Measurements from ENCODE around the gene ZMAT5. TPM values are rescaled to one million over a fixed set of nuclear protein-coding genes. Genes with fewer than 3 reads are reported as not detected.

ZMAT5 gene
- total RNA-seq, 4 donors from 2014 or later = 22.1 to 29.3 (median 26.6) TPM

DNA sequence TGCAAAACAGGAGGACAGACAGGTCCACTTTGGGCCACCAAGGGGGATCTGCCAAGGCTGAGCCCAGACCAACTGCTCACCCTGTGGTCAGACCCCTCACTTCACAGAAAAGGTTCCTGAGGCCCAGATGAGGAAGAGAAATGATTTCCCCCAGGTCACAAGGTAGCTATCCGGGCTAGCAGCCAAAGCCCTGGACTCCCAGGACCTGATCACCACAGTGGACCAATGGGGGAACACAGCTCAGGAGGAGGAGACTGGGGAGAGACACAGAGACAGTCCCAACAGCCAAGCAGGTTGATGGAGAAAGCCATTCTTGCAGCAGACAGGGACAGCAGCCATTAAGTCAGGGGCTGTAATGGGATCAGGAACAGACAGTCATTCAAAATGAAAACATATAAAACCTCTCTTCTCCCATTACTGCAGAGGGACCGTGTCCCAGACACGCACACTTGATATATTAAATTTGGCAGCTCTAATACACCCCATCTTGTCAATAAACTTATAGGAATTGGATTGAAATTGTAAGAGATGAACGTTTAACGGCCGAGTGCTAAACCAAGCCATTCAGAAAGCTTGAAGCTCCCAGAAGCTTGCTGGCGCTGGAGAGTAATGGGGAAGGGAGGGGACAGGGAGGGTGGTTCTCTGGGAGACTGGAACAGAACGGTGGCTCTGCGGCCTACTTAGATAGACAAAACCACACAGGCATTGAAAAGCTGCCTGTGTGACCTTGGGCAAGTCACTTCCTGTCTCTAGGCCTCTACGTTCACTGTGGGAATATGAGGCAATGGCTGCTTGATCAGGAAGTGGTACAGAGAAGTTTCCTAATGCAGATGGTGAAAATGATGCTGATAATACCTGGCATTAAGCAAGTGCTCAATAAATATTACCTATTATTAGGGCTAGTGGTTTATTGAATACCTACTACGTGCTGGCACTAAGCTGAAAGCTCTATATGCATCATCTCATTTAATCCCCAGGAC is 16.0 kb downstream of the ZMAT5 start:
- Histone ChIP-seq H3K36me3 (peaks cover 3 to 77% (median 9%) of the 10 kb centered on the region in 3 donors), H3K9me3 (no peaks in the 10 kb centered on the region), H3K4me1 (no peaks in the 10 kb centered on the region), H3K27me3 (no peaks in the 10 kb centered on the region), H3K27ac (no peak overlapping the region), H3K4me3 (no peak overlapping the region)
- TF ChIP-seq EP300 (IDR thresholded peaks at IDR 0.05) (no peak), POLR2A (IDR thresholded peaks at IDR 0.05) (no peak)
- TF ChIP-seq, protein P1, sequence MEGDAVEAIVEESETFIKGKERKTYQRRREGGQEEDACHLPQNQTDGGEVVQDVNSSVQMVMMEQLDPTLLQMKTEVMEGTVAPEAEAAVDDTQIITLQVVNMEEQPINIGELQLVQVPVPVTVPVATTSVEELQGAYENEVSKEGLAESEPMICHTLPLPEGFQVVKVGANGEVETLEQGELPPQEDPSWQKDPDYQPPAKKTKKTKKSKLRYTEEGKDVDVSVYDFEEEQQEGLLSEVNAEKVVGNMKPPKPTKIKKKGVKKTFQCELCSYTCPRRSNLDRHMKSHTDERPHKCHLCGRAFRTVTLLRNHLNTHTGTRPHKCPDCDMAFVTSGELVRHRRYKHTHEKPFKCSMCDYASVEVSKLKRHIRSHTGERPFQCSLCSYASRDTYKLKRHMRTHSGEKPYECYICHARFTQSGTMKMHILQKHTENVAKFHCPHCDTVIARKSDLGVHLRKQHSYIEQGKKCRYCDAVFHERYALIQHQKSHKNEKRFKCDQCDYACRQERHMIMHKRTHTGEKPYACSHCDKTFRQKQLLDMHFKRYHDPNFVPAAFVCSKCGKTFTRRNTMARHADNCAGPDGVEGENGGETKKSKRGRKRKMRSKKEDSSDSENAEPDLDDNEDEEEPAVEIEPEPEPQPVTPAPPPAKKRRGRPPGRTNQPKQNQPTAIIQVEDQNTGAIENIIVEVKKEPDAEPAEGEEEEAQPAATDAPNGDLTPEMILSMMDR (IDR thresholded peaks at IDR 0.05) = no peak
- 79 to 80% methylated on average over 11 of the region's 11 CpGs for WGBS, 2 donors
- DNase-seq (ENCODE audit: low spot score in 2 of 2) = no peak

DNA sequence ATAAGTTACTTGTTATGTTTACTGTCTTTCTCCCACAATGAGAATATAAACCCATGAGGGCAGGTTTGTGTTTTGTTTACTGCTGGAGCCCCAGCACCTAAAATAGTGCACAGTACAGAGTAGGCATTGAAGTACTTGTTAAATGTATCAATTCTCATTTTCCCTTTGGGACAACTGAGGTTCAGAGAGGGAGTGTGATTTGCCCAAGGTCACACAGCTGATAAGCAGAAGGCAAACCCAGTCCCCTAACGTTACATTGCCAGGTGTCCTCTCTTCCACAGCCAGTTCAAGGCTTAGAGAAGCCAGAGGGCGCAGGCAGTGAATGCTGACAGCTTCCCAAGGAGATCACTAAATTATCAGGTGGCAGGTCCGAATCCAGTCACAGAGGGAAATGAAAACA is 16.8 kb downstream of the ZMAT5 start:
- 88 to 89% methylated on average over 2 to 3 of the region's 3 CpGs for WGBS, 2 donors
- TF ChIP-seq, protein P1 (IDR thresholded peaks at IDR 0.05) = no peak
- TF ChIP-seq EP300 (IDR thresholded peaks at IDR 0.05) = no peak
- TF ChIP-seq POLR2A (IDR thresholded peaks at IDR 0.05) = no peak
- Histone ChIP-seq H3K4me1 (peaks cover 0 to 2% (median 0%) of the 10 kb centered on the region in 4 donors), H3K4me3 (no peak overlapping the region), H3K9me3 (no peaks in the 10 kb centered on the region), H3K27ac (no peak overlapping the region), H3K36me3 (peaks cover 3 to 85% (median 9%) of the 10 kb centered on the region in 3 donors), H3K27me3 (no peaks in the 10 kb centered on the region)
- no peak for DNase-seq (ENCODE audit: low spot score in 2 of 2)

- Histone ChIP-seq H3K27me3 (no peaks in the 10 kb centered on the region), H3K9me3 (no peaks in the 10 kb centered on the region), H3K27ac (no peak overlapping the region), H3K4me1 (peaks cover 0 to 3% (median 0%) of the 10 kb centered on the region in 4 donors), H3K36me3 (peaks cover 6 to 88% (median 9%) of the 10 kb centered on the region in 3 donors), H3K4me3 (no peak overlapping the region)
- WGBS, 2 donors = 91 to 93% methylated on average over 9 of the region's 9 CpGs
- no peak for DNase-seq (ENCODE audit: low spot score in 2 of 2)
- TF ChIP-seq POLR2A (IDR thresholded peaks at IDR 0.05) = no peak
- TF ChIP-seq, protein P1 (IDR thresholded peaks at IDR 0.05) = no peak
- TF ChIP-seq EP300 (IDR thresholded peaks at IDR 0.05) = no peak
These were observed 18.4 kb downstream of the ZMAT5 start for GRCh38 chr22:29748248-29748893.

DNA sequence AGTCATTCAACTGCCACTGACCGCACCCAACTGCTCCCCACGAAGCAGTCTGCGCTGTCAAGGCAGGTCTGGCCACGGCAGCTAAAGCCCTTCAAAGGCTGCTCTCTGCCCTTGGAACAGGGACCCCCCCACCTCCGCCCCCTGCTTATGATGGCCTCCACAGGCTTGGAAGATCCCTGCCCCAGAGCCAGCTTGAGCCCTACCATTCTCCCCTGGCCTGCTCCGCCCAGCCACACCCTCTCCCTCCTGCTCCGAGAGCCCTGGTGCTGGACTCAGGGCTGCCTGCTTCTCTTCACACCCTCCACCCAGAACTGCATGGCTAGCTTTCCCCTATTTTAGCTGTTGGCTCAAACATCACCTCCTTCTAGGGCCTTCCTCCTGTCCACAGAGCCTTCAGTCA is 19.0 kb downstream of the ZMAT5 start:
- WGBS, 2 donors = 87 to 92% methylated on average over 7 of the region's 7 CpGs
- H3K27me3 ChIP-seq = no peaks in the 10 kb centered on the region
- DNase-seq (ENCODE audit: low spot score in 2 of 2) = no peak
- peaks cover 6 to 88% (median 9%) of the 10 kb centered on the region in 3 donors for H3K36me3 ChIP-seq
- peaks cover 0 to 3% (median 0%) of the 10 kb centered on the region in 4 donors for H3K4me1 ChIP-seq
- H3K4me3 ChIP-seq = no peak overlapping the region
- no peak for TF ChIP-seq POLR2A (IDR thresholded peaks at IDR 0.05)
- TF ChIP-seq, protein P1 (IDR thresholded peaks at IDR 0.05) = no peak
- TF ChIP-seq EP300 (IDR thresholded peaks at IDR 0.05) = no peak
- H3K9me3 ChIP-seq = no peaks in the 10 kb centered on the region
- no peak overlapping the region for H3K27ac ChIP-seq

All from tibial nerve (tissue), 4 donors.